ENCODE data around the gene RBM19.

RBM19 gene

DNA sequence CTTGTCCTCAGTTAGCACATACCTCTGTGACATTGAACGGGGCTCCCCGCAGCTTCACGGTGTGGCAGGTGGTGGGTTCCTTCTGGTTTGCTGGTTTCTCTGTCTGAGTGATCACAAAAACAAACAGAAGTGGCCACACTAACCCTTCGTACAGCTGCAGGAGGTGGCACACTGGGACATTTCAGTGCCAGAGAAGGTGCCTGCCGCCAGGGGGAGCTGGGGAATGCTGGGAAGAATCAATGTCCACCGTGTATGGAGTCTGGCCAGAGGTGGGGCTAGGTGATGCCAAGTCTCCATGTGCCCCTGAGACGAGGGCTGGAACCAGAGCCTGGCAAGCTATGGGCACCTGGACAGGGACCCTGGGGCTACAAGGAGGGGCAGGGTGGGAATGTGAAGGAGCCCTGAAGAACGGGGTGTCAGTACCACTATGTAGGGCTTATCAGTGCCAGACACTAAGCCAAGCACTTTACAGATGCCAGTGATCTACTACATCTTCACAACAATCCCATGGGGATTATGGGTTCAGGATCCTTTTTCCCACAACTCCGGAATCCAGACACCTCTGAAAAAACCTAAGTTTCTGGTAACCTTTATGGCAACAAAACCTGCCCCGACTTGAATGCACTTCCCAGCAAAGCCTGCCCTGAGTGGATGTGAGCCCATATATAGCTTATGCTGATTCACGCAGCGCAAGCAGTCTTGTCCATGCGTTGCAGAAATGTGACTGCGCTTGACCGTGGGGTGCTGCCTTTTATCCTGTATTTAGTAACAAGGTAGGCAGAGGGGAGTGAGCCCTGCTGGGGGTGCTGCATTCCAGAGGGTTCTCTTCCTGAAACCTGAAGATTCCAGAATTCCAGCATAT, 10.8 kb downstream of the RBM19 start:
- no peak for DNase-seq

DNA sequence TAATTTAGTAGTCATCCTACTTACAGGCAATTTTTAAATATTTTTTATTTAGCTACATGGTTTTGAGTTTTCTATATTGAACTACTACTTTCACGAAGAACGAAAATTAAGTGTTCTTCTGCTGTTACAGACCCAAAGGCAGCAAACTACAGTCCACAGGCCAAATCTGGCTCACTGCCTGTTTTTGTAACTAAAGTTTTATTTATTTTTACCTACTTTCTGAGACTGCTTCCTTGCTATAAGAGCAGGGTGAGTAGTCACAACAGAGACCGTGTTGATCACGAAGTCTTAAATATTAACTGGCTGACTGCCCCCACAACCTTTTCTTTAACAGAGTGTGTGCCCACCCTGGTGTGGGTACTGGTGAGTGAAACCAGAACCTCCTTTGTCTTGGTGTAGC, 11.6 kb downstream of the RBM19 start:
- no peak for DNase-seq

DNA sequence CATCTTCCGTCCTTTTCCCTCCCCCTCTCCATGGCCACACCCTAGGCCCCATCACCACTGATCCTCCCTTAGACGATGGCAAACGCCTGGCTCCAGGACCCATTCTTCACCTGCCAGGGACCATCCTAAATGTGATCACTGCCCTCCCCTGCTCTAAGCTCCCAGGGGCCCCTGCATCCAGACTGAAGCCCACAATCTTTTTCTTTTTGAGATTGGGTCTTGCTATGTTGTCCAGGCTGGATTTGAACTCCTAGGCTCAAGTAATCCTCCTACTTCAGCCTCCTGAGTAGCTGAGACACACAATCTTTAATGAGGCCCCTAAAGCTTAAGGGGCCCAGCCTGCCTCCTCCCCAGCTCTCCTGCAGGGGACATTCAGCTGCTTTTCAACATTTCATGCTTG, 15.3 kb downstream of the RBM19 start:
- no peak for DNase-seq

DNA sequence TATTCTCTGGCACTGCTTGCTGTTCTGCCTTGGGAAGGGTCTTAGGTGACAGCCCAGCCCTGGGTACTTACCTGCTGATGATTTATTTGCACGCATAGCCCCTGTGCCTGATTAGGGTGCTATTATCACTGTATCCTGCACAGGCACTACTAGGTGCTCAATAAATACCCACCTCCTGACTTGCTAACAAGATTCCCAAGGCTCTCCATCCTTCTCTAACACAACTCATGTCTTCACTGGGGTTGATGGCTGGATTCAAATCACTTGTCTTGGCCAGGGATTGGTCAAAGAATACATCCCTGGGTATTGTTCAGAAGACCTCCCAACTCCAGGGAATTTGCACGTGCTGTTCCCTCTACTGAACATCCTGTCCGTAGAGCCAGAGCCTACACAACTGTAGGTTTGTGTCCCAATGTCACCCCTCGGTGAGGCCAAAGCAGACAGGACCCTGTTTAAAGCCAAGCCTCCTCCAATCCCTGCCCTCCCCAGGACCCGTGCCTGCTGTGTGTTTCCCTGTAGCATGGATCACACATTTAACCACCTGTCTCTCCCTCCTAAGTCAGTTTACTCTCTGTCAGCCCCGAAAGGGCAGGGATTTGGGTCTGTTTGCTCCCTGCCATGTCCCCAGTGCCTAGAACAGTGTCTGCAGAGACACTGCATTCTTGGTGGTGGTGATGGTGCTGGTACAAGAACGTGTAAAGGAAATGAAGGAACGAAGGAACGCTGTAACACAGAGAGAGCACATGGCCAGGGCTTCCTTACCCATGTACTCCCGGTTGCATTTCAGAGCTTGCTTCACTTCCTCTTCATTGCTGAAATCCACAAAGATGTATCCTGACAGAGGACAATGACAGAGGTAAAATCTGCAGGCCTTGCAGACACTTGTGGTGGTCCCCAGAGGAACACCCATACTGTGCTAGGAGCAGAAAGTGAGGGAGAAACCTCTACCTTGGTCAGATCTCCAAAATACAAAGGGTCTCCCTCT, 16.5 kb downstream of the RBM19 start:
- DNase-seq, result no peak

DNA sequence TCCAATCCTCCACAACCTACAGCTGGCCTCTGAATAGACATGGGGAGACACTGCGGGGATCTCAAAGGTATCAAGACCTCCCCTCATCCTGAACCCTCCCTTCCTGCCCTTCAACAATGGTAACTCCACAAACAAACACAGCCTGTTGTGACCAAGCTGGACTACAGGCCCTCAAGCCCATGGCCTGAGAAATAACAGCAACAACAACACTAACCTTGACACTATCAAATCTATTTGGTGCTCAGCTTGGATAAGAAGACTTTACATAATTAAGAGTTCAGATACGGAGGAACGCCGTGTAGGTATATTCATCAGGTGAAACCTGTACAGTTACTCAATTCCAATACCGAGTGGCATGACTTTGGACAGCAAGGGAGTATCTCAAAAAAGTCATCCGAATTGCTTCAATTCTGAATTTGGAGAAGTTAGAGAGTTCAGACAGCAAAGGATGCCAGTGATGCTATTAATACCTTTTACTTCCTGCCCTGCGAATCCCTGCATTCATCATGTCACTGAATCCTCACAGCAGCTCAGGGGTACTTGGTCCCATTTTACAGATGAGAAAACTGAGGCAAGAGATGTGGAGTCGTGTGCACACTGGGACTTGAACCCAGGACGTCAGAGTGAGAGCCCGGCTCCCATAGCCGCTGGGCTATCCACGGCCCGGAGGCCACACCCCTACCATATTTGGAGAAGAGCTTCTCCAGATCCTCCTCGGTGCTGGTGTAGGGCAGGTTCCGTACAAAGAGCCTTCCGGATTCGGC, 17.8 kb downstream of the RBM19 start:
- DNase-seq, result no peak

DNA sequence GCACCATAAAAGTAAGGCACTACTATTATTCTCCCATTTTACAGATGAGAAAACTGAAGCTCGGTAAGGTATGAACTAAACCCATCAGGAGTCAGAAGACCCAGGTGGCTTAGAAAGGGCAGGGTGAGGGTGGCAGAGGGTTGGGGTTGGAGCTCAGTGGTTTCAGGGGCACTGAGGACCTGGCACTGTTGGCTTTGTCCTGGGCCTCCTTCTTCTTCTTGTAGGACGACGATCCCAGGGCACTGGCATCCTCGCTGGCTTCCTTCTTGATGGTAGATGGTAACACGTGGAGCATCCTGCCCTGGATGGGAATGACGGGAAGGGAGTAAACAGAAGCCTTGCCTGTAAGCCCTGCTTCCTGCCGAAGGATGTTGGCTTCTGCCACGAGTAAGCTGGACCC, 19.9 kb downstream of the RBM19 start:
- no peak for DNase-seq

DNA sequence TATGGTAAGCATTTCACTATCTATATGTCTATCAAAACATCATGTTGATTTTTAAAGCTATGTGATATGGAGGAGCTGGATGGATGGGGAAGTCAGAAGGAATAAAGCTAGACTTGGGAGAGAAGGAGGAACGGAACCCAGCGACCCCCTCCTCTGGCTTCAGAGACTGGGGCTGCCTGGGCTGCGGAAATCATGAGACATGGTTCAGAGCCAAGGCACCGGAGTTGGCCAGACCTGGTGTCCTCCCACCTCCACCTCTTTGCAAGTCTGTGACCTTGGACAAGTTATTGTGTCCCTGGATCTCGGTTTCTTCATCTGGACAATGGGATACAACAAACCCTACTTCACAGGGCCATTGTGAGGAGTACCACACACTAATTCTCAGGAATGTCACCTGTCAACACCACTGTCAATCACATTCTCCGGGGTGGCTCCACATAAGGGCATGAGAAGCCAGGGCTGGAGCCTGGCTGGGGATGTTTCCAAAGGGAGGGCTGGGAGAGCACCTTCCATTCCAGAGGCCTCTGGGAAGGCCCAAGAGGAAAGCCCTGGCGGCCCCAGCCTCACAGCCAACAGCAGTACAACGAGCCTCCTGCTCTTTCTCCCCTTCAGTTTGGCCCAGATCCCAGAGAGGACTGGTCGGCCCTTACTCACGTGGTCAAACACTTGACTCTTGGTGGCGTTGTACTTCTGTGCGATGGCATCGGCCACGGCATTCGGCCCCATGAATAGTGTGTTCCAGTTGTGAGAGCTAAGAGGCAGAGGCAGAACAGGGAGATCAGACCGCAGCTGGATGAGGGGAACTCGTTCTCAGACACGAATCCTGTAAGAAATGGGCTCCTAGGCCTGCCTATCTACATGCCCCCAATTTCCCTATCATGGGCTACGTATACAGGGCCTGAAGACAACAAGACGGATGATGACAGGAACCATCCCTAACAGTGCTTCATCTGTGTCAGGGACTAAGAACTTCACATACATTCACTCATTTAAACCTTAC, 20.7 kb downstream of the RBM19 start:
- no peak for DNase-seq

DNA sequence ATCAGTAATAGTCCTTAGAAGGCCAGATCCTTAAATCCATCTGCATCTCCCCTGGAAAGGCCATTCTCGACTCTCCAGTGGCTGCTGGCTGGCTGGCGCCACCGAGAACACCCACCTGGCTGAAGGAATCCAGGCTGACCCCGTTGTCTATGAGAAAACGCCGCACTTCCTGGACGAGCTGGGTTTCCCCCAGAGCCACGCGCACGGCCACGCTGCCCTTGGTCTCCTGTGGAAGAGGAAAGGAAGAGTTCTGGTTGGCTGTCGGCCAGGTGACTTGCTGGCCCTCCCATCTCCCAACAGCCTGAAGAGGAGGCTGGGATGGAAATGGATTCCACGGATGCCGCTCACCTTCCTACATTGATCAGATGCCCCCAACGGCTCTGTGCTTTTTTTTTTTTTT, 23.9 kb downstream of the RBM19 start:
- no peak for DNase-seq

DNA sequence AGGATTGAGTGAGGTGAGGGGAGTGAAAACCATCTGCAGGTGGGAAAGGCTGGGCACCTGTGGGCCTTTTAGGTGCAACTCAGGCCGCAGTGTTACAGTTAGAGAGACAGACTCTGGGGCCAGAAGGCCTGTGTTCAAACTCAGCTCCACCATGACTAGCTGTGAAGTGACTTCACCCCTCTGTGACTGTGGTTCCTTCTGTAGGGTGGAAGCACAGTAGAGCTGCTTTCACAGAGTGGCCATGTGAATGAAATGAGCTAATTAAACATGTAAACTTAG, 25.0 kb downstream of the RBM19 start:
- no peak for DNase-seq

DNA sequence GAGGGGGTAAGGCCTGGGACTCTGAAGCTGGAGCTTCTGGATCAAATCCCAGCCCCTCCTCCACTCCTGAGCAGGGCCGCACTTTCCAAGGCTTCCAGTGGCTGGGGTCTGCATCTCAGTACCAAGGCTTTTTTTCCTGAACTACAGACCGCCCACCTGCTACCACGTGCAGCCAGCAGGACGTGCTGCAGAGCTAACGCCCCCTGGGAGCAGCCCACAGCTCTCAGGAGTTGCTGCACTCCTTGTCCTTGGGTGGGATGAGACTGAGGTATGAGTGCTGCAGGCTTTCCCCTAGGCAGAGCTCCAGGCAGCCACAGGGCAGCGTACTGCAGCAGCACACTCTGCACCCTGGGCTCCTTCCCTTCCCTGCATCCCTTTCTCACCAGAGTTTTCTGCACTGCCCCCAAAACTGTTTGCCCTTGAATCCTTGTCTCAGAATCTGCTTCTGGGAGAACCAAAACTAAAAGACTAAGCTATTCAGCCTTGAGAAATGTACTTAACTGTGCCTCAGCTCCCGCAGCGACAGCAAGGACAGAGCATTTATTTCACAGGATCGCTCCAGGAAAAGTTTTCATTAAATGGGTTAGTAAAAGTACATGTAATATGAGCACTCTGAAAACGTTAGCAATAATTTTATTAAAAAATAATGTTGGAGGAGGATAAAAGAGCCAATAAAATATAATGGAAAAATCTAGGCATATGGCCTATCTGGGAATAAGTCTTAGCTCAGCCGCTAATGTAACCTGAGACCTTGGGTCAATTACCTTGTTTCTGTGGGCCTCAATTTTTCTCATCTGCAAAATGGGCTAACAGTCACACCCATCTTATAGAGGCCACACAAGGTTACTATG, 25.5 kb downstream of the RBM19 start:
- no peak for DNase-seq

DNA sequence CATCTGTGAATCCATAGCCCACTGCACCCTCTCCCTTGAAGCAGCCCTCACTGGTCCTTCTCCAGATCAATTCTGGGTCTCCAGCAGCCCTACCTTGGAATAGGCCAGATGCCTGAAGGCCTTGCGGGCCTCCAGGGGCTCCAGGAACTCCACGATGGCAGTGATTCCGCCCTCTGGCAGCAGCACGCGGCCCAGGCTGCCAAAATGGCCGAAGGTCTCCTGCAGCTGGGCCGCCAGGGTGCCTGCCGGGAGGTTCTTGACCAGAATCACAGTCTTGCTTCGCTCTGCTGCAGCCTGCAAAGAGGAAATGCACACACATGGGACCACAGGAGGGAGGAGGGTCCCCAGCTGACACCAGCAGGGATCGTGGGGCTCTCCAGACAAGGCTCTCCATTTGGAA, 26.3 kb downstream of the RBM19 start:
- DNase-seq, result no peak

DNA sequence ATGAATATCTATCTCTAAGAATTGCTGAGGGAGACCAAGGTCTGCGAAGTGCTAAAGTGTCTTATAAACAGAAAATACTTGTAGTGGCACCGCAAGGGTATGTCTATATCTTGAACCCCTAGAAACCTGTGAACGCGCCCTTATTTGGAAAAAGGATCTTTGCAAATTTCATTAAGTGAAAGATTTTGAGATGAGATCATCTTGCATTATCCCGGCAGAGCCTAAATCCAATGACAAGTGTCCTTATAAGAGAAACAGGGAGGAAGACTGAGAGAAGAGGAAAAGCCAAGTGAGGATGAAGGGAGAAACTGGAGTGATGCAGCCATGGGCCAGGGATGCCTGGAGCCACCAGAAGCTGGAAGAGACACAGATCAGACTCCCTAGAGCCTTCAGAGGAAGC, 27.7 kb downstream of the RBM19 start:
- DNase-seq, result no peak

DNA sequence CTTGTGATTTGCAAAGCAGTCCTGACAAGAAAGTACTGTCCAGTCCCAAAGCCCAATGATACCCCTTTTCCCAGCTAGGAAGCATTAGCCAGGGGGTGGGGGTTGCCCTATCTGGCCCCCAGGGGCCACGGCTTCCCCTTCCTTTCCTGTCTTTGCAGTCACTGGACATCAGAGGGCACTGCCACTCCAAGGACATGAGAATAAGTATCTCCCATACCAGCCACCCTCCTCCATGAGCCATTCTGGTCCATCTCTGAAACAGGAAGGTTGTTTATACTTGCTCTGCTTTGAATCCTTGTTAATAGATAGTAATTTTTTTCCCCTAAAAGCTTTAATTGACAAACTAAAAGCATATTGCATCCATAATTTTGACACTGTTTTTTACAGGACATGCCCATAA, 29.7 kb downstream of the RBM19 start:
- no peak for DNase-seq

DNA sequence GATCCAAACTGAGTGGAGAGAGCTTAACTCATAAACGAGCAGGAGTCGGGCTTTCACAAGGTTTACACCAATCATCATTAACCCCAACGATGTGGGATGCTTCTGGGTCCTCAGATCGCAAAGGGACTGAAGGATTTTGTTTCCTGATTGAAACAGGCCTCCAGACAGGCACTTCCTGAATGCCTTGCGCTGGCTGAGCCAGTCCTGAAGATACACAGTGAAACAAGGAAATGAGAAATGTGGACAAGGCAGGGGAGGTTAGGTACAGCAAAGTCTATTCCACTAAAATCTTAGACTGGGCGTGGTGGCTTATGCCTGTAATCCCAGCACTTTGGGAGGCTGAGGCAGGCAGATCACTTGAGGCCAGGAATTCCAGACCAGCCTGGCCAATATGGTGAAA, 30.7 kb downstream of the RBM19 start:
- no peak for DNase-seq

DNA sequence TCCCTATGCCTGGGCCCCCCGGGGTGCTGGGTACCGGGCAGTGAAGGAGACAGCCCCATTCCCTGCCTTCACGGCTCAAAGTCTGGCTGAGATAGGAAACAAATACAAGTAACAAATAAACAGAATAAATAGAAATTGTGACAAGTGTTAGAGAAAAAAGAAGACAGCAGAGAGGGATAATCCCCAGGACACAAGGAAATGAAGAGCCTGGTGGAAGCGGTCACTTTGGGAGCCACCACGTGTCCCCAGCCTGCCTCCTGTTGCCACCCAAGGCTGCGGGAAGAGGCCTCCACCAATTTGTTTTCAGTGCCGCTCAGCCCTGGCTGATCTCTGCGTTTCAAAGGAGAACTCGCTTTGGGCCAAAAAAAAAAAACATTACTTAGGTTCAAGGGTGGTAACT, 31.2 kb downstream of the RBM19 start:
- DNase-seq, result no peak

DNA sequence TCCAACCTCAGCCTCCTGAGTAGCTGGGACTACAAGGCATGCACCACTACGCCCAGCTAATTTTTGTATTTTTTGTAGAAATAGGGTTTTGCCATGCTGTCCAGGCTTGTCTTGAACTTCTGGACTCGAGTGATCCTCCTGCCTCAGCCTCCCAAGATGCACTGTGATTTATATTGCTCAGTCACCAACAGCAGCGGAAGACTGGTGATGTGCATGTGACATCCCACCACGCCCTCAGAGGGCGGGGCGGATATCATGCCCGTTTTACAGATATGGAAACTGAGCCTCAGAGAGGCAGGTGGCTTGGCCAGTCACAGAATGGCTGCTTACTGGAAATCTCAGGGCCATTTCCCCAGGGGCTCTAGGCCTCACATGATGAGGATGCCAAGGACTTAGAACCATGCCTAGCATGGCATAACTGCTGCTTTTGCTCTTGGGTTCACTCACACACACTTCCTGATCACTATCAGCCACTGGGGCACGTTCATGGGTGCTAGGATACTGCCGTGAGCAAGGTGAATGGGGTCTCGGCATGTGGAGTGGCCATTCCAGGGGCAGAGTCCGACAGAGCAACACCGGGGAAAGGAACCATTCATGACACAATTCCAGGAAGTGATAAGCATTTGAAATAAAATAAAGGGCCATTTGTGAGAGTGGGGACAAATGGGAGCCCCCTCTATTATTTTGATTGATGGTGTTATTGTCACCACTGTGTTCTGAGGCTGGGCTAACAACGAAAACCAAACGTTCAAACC, 31.9 kb downstream of the RBM19 start:
- no peak for DNase-seq

DNA sequence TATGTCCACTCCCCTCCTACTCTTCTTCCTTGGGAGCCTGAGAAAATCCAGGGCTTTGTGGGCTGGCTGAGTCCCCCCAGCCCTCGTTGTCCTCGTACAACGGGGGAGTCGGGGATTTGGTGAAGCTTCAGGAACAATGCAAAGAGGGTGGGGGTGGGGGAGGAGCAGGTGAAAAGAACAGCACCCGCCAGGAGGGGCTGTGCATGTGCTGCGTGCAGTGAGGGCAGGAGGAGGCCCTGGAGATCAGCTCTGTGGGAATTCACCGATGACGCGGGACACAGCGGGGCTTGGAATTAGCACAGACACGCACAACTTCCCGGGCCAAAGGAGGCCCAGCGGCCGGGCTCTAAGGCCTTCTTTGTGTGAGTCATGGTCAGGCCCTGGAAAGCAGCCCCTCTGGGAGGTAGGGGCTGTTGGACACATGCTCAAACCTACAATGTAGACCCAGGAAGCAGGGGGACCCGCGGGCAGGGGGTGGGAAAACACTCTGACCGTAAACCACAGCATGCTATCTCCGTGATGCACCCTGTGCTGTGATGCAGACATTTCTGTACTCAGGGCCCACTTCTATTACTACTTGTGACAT, 32.8 kb downstream of the RBM19 start:
- DNase-seq, result peak; percentile 24

DNA sequence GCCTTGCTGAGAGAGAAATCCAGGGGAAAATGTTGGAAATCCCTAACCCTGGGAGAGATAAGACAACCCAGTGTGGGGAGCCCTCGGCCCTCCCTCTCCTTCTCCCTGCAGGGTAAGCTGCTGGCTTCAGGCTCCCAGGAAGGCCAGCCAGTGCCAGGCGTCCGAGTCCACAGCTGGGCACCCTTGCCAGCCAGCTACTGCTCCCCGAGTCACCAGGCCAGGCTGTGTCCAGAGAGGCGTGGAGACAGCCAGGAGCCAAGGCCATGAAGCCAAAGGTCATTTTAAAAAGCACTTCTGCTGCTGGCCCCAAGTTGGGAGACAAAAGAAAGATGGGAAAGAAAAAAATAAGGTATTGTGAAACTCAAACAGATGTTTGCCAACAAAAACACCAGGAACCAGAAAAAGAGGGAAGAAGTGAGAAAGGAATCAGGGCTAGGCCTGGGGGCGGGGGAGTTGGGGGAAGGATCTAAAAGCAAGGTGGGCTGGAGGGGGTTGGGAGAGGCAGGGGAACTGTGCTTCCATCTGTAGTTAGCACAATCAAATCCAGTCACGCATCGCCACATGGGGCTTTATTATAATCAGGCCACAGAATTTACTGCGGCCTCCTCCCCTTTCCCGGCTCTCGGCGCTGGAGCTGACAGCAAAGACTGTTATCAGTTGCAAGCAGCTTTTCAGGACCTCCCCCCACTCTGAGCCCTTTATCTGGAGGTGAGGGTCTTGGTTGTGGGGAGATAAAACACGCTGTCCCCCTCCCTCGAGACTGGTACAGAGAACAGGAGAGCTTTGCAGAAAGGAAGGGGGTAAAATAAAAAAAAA, 33.5 kb downstream of the RBM19 start:
- peak; percentile 71 for DNase-seq

DNA sequence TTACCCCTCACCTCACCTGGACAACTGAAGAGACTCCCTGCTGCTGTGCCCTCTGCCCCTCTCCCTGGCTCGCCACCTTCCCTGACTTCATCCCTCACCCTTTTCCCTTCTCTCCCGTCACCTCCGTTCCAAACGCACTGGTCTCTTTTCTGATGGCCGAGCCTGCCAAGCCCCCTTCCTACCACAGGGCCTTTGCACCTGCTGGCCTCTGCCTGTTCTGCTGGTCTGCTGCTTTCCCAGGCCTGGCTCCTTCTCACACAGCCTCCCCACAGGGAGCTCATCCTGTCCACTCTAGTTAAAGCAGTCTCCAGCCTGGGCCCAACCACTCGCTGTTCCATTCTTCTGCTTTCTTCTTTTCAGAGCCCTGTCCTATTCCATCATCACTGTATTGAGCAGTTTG, 34.6 kb downstream of the RBM19 start:
- no peak for DNase-seq
